ENCODE measurements around the gene PARP12. TPM values are rescaled to one million over a fixed set of nuclear protein-coding genes. Genes with fewer than 3 reads are reported as not detected.

PARP12 gene
- total RNA-seq, 1 donor from 2014 or later = 6.8 TPM

DNA sequence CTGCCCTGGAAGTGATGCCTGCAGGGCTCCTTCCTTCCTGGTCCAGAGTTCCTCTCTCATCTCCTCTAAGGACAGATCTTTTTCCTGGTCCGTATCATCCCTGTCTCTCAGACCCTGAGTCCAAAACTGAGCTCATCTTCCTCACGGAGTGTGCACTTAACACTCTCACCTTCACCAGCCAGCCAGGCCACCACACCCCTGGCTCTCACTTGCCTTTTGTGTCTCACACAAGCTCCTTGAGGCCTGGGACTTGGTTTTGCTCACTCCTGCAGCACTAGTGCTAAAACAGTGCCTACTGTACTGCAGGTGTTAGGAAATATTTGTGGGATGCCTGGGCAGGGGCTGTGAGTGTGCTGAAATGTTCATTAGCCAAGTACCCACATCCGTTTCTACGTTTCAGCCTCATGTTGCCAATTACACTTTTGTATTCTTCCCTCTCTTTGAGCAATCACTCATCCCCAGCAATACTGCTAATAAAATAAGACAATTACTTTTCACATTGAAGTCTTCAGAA lies 21.4 kb upstream of the PARP12 start:
- no peak overlapping the region for H3K27ac Mint-ChIP-seq
- peaks cover 2% of the 10 kb centered on the region for H3K27me3 Mint-ChIP-seq (ENCODE audit: insufficient read depth, low read depth)

DNA sequence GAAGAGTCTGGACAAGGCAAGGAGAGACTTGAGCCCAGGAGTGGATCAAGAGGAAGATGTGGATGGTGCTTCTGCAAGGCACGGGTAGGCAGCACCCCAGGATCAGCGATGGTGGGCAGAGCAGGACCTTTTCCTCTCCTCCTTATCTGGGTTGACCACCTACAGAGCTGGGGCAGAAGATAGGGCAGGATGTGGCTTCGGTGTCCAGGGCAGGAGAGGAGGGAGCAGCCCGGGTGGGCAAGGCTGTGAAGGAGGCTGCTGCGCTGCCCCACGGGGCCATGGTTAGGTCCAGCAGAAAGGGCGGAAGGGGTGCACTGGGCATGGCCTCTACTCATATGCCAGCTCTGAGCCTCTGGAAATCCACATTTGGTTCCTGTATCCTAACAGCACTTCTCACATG lies 20.0 kb upstream of the PARP12 start:
- Histone ChIP-seq H3K79me2 (ENCODE audit: low read depth) (no peaks in the 10 kb centered on the region), H4K20me1 (ENCODE audit: low read depth) (no peaks in the 10 kb centered on the region), H3K4me1 (no peaks in the 10 kb centered on the region), H3K9ac (no peak overlapping the region), H3K9me3 (ENCODE audit: low read depth) (no peaks in the 10 kb centered on the region), H2AFZ (replicated peaks) (no peak overlapping the region), H3K4me2 (no peak overlapping the region), H3K27me3 (no peaks in the 10 kb centered on the region), H3K4me3 (no peak overlapping the region), H3K36me3 (no peaks in the 10 kb centered on the region), H3F3A (ENCODE audit: low read depth) (peaks cover 3% of the 10 kb centered on the region), H3K27ac (no peak overlapping the region)
- H3K27me3 Mint-ChIP-seq (ENCODE audit: insufficient read depth, low read depth) = peaks cover 2% of the 10 kb centered on the region
- H3K4me3 Mint-ChIP-seq = no peak overlapping the region
- no peaks in the 10 kb centered on the region for H3K9me3 Mint-ChIP-seq
- DNase-seq (ENCODE audit: low spot score) = no peak
- no peak overlapping the region for H3K27ac Mint-ChIP-seq
- peaks cover 9% of the 10 kb centered on the region for H3K4me1 Mint-ChIP-seq
- no peaks in the 10 kb centered on the region for H3K36me3 Mint-ChIP-seq
- no peak for TF ChIP-seq EZH2 (IDR thresholded peaks at IDR 0.05)
- TF ChIP-seq, protein P1, sequence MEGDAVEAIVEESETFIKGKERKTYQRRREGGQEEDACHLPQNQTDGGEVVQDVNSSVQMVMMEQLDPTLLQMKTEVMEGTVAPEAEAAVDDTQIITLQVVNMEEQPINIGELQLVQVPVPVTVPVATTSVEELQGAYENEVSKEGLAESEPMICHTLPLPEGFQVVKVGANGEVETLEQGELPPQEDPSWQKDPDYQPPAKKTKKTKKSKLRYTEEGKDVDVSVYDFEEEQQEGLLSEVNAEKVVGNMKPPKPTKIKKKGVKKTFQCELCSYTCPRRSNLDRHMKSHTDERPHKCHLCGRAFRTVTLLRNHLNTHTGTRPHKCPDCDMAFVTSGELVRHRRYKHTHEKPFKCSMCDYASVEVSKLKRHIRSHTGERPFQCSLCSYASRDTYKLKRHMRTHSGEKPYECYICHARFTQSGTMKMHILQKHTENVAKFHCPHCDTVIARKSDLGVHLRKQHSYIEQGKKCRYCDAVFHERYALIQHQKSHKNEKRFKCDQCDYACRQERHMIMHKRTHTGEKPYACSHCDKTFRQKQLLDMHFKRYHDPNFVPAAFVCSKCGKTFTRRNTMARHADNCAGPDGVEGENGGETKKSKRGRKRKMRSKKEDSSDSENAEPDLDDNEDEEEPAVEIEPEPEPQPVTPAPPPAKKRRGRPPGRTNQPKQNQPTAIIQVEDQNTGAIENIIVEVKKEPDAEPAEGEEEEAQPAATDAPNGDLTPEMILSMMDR (IDR thresholded peaks at IDR 0.05) = no peak
- no peak for TF ChIP-seq EZH2phosphoT487 (IDR thresholded peaks at IDR 0.05)

More for the DNA sequence above, 21.4 kb upstream of the PARP12 start:
- peaks cover 2% of the 10 kb centered on the region for H3F3A ChIP-seq (ENCODE audit: low read depth)
- no peak for DNase-seq (ENCODE audit: low spot score)
- H3K4me2 ChIP-seq = no peak overlapping the region
- no peak overlapping the region for H3K27ac ChIP-seq
- Mint-ChIP-seq H3K36me3 (no peaks in the 10 kb centered on the region), H3K9me3 (no peaks in the 10 kb centered on the region), H3K4me3 (no peak overlapping the region), H3K4me1 (peaks cover 2% of the 10 kb centered on the region)
- no peaks in the 10 kb centered on the region for H3K27me3 ChIP-seq
- H2AFZ ChIP-seq (replicated peaks) = no peak overlapping the region
- no peaks in the 10 kb centered on the region for H4K20me1 ChIP-seq (ENCODE audit: low read depth)
- no peak overlapping the region for H3K4me3 ChIP-seq
- no peaks in the 10 kb centered on the region for H3K36me3 ChIP-seq
- TF ChIP-seq EZH2phosphoT487 (IDR thresholded peaks at IDR 0.05) = no peak
- H3K9me3 ChIP-seq (ENCODE audit: low read depth) = no peaks in the 10 kb centered on the region
- no peaks in the 10 kb centered on the region for H3K79me2 ChIP-seq (ENCODE audit: low read depth)
- H3K9ac ChIP-seq = no peak overlapping the region
- no peaks in the 10 kb centered on the region for H3K4me1 ChIP-seq

DNA sequence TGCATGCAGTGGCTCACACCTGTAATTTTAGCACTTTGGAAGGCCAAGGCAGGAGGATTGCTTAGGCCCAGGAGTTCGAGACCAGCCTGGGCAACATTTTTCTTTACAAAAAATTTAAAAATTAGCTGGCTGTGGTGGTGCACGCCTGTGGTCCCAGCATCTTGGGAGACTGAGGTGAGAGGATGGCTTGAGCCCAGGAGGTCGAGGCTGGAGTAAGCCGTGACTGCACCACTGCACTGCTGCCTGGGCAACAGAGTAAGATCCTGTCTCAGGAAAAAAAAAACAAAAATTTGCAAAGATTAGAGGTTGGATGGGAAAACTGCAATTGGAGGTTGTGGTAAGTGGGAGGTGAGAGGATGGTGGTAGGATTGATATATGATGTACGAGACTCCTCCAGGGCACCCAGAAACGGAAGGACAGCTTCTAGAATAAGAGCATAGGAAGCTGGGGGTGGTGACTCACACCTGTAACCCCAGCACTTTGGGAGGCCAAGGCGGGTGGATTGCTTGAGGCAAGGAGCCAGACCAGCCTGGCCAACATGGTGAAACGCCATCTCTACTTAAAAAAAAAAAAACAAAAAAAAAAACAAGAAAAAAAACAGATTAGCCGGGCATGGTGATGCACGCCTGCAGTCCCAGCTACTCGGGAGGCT lies 19.1 kb upstream of the PARP12 start:
- TF ChIP-seq EZH2phosphoT487 (IDR thresholded peaks at IDR 0.05) (no peak), EZH2 (IDR thresholded peaks at IDR 0.05) (no peak)
- TF ChIP-seq, protein P1 (IDR thresholded peaks at IDR 0.05) = no peak

DNA sequence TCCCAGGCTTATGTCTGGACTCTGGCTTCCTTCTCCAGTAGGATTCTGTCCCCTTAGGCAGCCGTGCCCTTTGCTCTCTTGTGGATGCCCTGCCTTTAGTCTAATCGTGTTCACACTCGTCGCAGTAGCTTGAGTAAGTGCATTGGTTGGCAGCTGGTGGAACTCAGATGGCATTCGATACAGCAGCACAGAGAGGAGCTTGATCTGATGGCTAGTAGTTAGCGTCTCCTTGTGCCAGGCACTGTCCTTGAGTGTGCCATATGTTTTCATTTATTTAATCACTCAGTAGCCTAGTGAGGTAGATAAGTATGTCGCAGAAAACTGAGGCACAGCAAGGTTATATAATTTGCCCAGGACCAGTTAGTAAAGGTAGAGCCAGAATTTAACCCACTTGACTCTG lies 18.2 kb upstream of the PARP12 start:
- TF ChIP-seq, protein P1 (IDR thresholded peaks at IDR 0.05) = no peak
- no peak for TF ChIP-seq EZH2 (IDR thresholded peaks at IDR 0.05)
- TF ChIP-seq EZH2phosphoT487 (IDR thresholded peaks at IDR 0.05) = no peak
- Mint-ChIP-seq H3K27me3 (ENCODE audit: insufficient read depth, low read depth) (peaks cover 2% of the 10 kb centered on the region), H3K36me3 (no peaks in the 10 kb centered on the region), H3K27ac (no peak overlapping the region), H3K9me3 (no peaks in the 10 kb centered on the region), H3K4me1 (peaks cover 9% of the 10 kb centered on the region), H3K4me3 (no peak overlapping the region)
- Histone ChIP-seq H3K4me3 (no peak overlapping the region), H3K36me3 (no peaks in the 10 kb centered on the region), H4K20me1 (ENCODE audit: low read depth) (no peaks in the 10 kb centered on the region), H3K4me2 (no peak overlapping the region), H3F3A (ENCODE audit: low read depth) (peaks cover 3% of the 10 kb centered on the region), H3K27me3 (no peaks in the 10 kb centered on the region), H3K9ac (no peak overlapping the region), H3K79me2 (ENCODE audit: low read depth) (no peaks in the 10 kb centered on the region), H3K9me3 (ENCODE audit: low read depth) (no peaks in the 10 kb centered on the region), H3K4me1 (no peaks in the 10 kb centered on the region), H3K27ac (no peak overlapping the region), H2AFZ (replicated peaks) (no peak overlapping the region)
- DNase-seq (ENCODE audit: low spot score) = no peak

More for the DNA sequence above, 19.1 kb upstream of the PARP12 start:
- Histone ChIP-seq H3K4me1 (no peaks in the 10 kb centered on the region), H3K27me3 (no peaks in the 10 kb centered on the region), H3K4me2 (no peak overlapping the region), H3K79me2 (ENCODE audit: low read depth) (no peaks in the 10 kb centered on the region), H3K27ac (no peak overlapping the region), H3K36me3 (no peaks in the 10 kb centered on the region), H4K20me1 (ENCODE audit: low read depth) (no peaks in the 10 kb centered on the region), H3K9ac (no peak overlapping the region), H3K4me3 (no peak overlapping the region), H3K9me3 (ENCODE audit: low read depth) (no peaks in the 10 kb centered on the region), H2AFZ (replicated peaks) (no peak overlapping the region), H3F3A (ENCODE audit: low read depth) (peaks cover 3% of the 10 kb centered on the region)
- H3K36me3 Mint-ChIP-seq = no peaks in the 10 kb centered on the region
- peaks cover 2% of the 10 kb centered on the region for H3K27me3 Mint-ChIP-seq (ENCODE audit: insufficient read depth, low read depth)
- H3K4me1 Mint-ChIP-seq = peaks cover 9% of the 10 kb centered on the region
- no peak for DNase-seq (ENCODE audit: low spot score)
- H3K4me3 Mint-ChIP-seq = no peak overlapping the region
- H3K9me3 Mint-ChIP-seq = no peaks in the 10 kb centered on the region
- no peak overlapping the region for H3K27ac Mint-ChIP-seq

Data from neural progenitor cell (in vitro differentiated cells).